ENCODE measurements around the gene FOXI1. TPM values are rescaled to one million over a fixed set of nuclear protein-coding genes. Genes with fewer than 3 reads are reported as not detected.

FOXI1 gene
- total and polyA plus RNA-seq, 2 experiments from 2014 or later, result not detected

- no peak overlapping the region for H3K9ac ChIP-seq
- no peak overlapping the region for H3K4me3 ChIP-seq
- no peaks in the 10 kb centered on the region for H3K79me2 ChIP-seq (ENCODE audit: insufficient read depth)
- DNase-seq, result no peak
- no peaks in the 10 kb centered on the region for H3K36me3 ChIP-seq (ENCODE audit: low read depth)
- no peak overlapping the region for H3K4me2 ChIP-seq (ENCODE audit: unreplicated experiment)
- TF ChIP-seq EZH2phosphoT487 (IDR thresholded peaks at IDR 0.05; ENCODE audit: insufficient read depth, low read depth), result no peak
- TF ChIP-seq EZH2 (IDR thresholded peaks at IDR 0.05; ENCODE audit: insufficient read depth, poor library complexity, severe bottlenecking), result no peak
- H3K9me3 ChIP-seq (ENCODE audit: low read depth), result no peaks in the 10 kb centered on the region
- no peak overlapping the region for H2AFZ ChIP-seq
- in situ Hi-C loops (cut with MboI), result loop anchor here (25.0 kb wide), 1 partner anchor 299 kb away; no protein-coding TSS in a partner anchor
- 52 to 53% methylated on average over 6 of the region's 6 CpGs for WGBS, 2 experiments (ENCODE audit: low coverage in 1 of 2, low lambda C conversion rate in 2 of 2, missing lambda C conversion rate in 2 of 2)
- H3K27me3 ChIP-seq (replicated peaks; ENCODE audit: insufficient read depth), result no peaks in the 10 kb centered on the region
- H3K27ac ChIP-seq, result no peak overlapping the region
- H3K4me1 ChIP-seq (ENCODE audit: insufficient read depth), result no peaks in the 10 kb centered on the region
- H4K20me1 ChIP-seq (ENCODE audit: insufficient read depth), result no peaks in the 10 kb centered on the region
- no peaks in the 10 kb centered on the region for H3K9me2 ChIP-seq (ENCODE audit: insufficient read depth)
- no peaks in the 10 kb centered on the region for H3F3A ChIP-seq (ENCODE audit: insufficient read depth)
Observed at GRCh38 chr5:170112876-170113521, 7.3 kb downstream of the FOXI1 start.

- H3K27ac ChIP-seq, result no peak overlapping the region
- no peaks in the 10 kb centered on the region for H3K9me2 ChIP-seq (ENCODE audit: insufficient read depth)
- H2AFZ ChIP-seq, result no peak overlapping the region
- no peak for TF ChIP-seq EZH2phosphoT487 (IDR thresholded peaks at IDR 0.05; ENCODE audit: insufficient read depth, low read depth)
- no peaks in the 10 kb centered on the region for H3K79me2 ChIP-seq (ENCODE audit: insufficient read depth)
- H3K9me3 ChIP-seq (ENCODE audit: low read depth), result no peaks in the 10 kb centered on the region
- in situ Hi-C loops (cut with MboI), result loop anchor here (25.0 kb wide), 1 partner anchor 299 kb away; no protein-coding TSS in a partner anchor
- no peak overlapping the region for H3K4me2 ChIP-seq (ENCODE audit: unreplicated experiment)
- H3K9ac ChIP-seq, result no peak overlapping the region
- H3K27me3 ChIP-seq (replicated peaks; ENCODE audit: insufficient read depth), result no peaks in the 10 kb centered on the region
- WGBS, 2 experiments (ENCODE audit: low coverage in 1 of 2, low lambda C conversion rate in 2 of 2, missing lambda C conversion rate in 2 of 2), result 69 to 71% methylated on average over 3 of the region's 3 CpGs
- no peaks in the 10 kb centered on the region for H3K4me1 ChIP-seq (ENCODE audit: insufficient read depth)
- no peak for DNase-seq
- H3F3A ChIP-seq (ENCODE audit: insufficient read depth), result no peaks in the 10 kb centered on the region
- H4K20me1 ChIP-seq (ENCODE audit: insufficient read depth), result no peaks in the 10 kb centered on the region
- no peak overlapping the region for H3K4me3 ChIP-seq
- no peaks in the 10 kb centered on the region for H3K36me3 ChIP-seq (ENCODE audit: low read depth)
Observed at GRCh38 chr5:170113522-170113900, 7.8 kb downstream of the FOXI1 start.

- 65 to 69% methylated on average over 7 of the region's 7 CpGs for WGBS, 2 experiments (ENCODE audit: low coverage in 1 of 2, low lambda C conversion rate in 2 of 2, missing lambda C conversion rate in 2 of 2)
- no peaks in the 10 kb centered on the region for H4K20me1 ChIP-seq (ENCODE audit: insufficient read depth)
- H3K79me2 ChIP-seq (ENCODE audit: insufficient read depth), result no peaks in the 10 kb centered on the region
- H3K4me3 ChIP-seq, result no peak overlapping the region
- H3K9me2 ChIP-seq (ENCODE audit: insufficient read depth), result no peaks in the 10 kb centered on the region
- in situ Hi-C loops (cut with MboI), result loop anchor here (25.0 kb wide), 1 partner anchor 298 kb away; no protein-coding TSS in a partner anchor
- H3F3A ChIP-seq (ENCODE audit: insufficient read depth), result no peaks in the 10 kb centered on the region
- H3K27ac ChIP-seq, result no peak overlapping the region
- H3K9ac ChIP-seq, result no peak overlapping the region
- no peaks in the 10 kb centered on the region for H3K27me3 ChIP-seq (replicated peaks; ENCODE audit: insufficient read depth)
- no peaks in the 10 kb centered on the region for H3K36me3 ChIP-seq (ENCODE audit: low read depth)
- no peaks in the 10 kb centered on the region for H3K9me3 ChIP-seq (ENCODE audit: low read depth)
- no peak overlapping the region for H2AFZ ChIP-seq
- H3K4me1 ChIP-seq (ENCODE audit: insufficient read depth), result no peaks in the 10 kb centered on the region
- no peak overlapping the region for H3K4me2 ChIP-seq (ENCODE audit: unreplicated experiment)
- DNase-seq, result no peak
- TF ChIP-seq EZH2phosphoT487 (IDR thresholded peaks at IDR 0.05; ENCODE audit: insufficient read depth, low read depth) (no peak), EZH2 (IDR thresholded peaks at IDR 0.05; ENCODE audit: insufficient read depth, poor library complexity, severe bottlenecking) (no peak)
Observed at GRCh38 chr5:170114271-170114670, 8.6 kb downstream of the FOXI1 start.

DNA sequence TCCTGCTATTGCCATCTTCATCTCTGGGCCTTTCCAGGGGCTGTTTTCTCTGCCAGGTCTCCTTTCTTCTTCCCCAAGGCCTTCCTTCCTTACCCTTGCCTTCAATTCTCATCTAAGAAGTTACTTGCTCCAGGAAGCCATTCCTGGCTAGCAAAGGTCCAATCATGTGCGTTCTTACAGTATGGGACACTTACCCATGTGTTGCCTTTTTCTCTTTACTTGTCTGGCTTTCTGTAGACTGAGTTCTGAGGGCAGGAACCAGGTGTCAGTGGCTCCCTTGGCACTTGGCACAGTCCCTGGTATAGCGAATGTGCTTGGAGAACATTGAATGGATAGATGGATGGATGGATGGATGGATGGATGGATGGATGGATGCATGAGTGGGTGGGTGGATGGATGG, 10.2 kb downstream of the FOXI1 start:
- 43 to 48% methylated on average over 2 of the region's 2 CpGs for WGBS, 2 experiments (ENCODE audit: low coverage in 1 of 2, low lambda C conversion rate in 2 of 2, missing lambda C conversion rate in 2 of 2)
- no peak overlapping the region for H3K4me3 ChIP-seq
- no peak overlapping the region for H3K4me2 ChIP-seq (ENCODE audit: unreplicated experiment)
- H3K79me2 ChIP-seq (ENCODE audit: insufficient read depth), result no peaks in the 10 kb centered on the region
- H3F3A ChIP-seq (ENCODE audit: insufficient read depth), result peaks cover under 1% of the 10 kb centered on the region; the same call in 1 of the 2 replicates
- H3K9ac ChIP-seq, result no peak overlapping the region
- no peaks in the 10 kb centered on the region for H3K36me3 ChIP-seq (ENCODE audit: low read depth)
- no peak overlapping the region for H2AFZ ChIP-seq
- no peaks in the 10 kb centered on the region for H4K20me1 ChIP-seq (ENCODE audit: insufficient read depth)
- H3K27ac ChIP-seq, result no peak overlapping the region
- TF ChIP-seq EZH2 (IDR thresholded peaks at IDR 0.05; ENCODE audit: insufficient read depth, poor library complexity, severe bottlenecking) (no peak), EZH2phosphoT487 (IDR thresholded peaks at IDR 0.05; ENCODE audit: insufficient read depth, low read depth) (no peak)
- H3K9me3 ChIP-seq (ENCODE audit: low read depth), result no peaks in the 10 kb centered on the region
- in situ Hi-C loops (cut with MboI), result loop anchor here (25.0 kb wide), 1 partner anchor 296 kb away; no protein-coding TSS in a partner anchor
- H3K27me3 ChIP-seq (replicated peaks; ENCODE audit: insufficient read depth), result no peaks in the 10 kb centered on the region
- H3K9me2 ChIP-seq (ENCODE audit: insufficient read depth), result no peaks in the 10 kb centered on the region
- peaks cover 6% of the 10 kb centered on the region for H3K4me1 ChIP-seq (ENCODE audit: insufficient read depth)
- DNase-seq, result no peak
